Hematopoietic multipotent progenitor cell treated with erythropoietin and hydrocortisone succinate and interleukin-3 and kit ligand, for 6 days (in vitro differentiated cells): ENCODE data around the gene UIMC1.

ENCODE experiments used
- DNase-seq: peaks from one replicate; pipeline ENCODE4 v3.0.0-alpha.2; 2015

The UIMC1 gene

DNA sequence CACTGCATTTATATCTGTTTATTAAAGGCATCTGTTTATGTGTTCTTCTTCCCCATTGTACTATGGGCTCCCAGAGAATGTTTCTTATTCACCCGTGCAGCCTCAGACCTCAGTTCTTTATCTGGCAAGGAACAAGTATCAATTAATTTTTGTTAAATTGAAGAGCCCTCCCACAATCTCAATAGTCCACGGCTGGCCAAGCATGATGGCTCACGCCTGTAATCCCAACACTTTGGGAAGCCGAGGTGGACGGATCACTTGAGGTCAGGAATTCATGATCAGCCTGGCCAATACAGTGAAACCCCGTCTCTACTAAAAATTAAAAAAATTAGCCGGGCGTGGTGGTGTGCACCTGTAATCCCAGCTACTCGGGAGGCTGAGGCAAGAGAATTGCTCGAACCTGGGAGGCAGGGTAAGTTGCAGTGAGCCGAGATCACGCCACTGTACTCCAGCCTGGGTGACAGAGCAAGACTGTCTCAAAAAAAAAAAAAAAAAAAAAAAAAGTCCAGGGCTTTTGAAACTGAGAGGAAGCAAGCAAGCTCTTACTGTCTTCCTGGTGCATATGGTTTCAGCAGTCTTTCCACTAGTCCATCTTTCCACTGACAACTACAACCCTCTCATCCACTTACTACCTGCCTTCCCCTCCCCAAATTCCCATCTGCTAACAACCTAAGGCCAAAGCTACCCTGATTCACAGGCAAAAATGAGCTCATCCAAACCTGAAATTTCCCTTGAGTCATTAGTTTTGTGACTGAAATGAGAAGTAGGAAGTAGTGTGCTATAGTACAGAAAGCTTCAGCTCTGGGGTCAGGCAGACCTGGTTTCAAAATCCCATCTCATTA, 105.1 kb downstream of the UIMC1 start:
- DNase-seq: no peak

DNA sequence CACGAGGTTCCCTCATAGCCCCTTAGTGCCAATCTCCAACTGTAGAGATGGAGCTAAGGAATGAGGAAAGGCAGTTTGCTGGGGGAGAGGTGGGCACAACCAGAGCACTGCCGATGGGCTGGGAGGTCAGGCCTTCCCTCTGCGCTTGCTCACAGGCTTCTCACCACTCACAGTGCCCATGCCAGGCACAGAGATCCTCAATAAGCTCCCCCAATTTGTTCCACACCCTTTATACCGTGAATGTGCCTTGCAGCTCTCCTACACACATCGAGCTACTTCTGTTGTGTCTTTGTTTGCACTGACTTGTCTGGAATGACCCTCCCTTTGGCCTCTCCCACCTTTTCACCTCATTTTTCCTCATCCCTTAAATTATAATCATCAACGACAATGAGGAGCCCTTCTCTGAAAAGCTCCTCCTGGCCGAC, 105.8 kb downstream of the UIMC1 start:
- DNase-seq: no peak

DNA sequence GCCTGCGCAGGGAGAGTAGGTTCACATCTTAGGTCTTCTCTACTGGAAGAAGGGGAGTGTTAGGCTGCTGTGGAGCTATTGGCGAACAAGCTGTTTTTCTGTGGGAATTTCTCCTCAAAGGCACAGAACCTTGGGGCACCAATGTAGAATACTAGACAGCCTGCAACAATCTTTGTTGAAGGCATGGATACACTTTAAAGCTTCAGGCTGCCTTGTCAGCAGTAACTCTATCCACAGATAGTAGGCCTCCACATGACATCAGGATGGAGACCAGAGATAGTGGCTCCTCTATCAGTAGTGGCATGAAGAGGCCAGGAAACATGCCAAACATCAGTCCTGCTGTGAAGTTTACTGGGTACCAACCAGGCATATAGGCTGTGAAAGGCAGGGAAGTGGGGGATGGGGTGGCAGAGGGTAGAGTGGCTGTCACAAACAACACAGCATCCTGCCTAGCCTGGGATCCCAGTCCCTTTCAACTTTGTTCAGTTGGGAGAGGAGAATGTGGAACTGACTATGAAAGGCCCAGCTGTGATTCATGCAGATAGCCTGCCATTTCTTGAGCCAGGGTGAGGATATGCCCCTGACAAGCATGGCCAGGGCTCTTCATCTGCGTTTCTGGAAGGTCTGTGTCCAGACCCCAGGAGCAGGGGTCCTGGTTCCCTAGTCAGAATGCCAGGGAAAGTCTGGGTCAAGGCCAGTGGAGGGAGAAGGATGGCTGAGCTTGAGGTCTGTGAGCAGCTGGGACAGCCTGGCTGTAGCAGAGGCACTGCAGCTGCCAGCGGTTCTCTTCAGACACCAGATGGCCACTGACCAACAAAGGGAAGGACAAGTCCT, 106.4 kb downstream of the UIMC1 start:
- DNase-seq: peak; percentile 33

DNA sequence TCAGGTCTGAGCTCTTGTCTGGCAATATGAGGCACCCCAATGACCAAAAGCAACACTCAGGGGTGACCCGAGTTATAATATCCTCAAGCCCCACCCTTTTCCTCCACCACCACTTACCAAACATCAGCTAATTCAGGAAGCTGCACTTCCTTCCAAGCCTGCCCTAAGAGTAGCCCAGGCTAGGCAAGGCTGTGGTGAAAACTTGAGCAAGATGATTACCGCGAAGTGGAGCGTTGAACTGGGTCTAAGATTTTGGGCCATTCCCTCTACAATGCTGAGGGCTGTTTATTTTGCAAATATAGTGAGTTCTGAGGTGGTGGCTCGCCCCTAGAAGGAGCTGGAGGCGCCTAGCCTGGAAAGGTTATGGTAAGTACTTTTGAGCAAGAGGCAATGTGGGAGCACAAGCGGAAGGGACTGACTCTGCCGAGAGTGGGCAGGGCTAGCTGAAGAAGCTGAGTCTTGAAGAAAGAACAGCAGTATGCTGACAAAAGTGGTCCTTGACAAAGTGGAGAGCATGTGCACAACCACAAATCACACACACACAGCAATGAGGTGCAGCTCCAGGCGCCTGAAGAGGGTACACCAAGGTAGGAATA, 107.2 kb downstream of the UIMC1 start, which contains the start of gene HK3:
HK3 (minus strand) TSS at position 51 of the 596 bp plus-strand sequence. CDS start 3,187 bp downstream, outside the sequence.
- DNase-seq: peak; percentile 66

DNA sequence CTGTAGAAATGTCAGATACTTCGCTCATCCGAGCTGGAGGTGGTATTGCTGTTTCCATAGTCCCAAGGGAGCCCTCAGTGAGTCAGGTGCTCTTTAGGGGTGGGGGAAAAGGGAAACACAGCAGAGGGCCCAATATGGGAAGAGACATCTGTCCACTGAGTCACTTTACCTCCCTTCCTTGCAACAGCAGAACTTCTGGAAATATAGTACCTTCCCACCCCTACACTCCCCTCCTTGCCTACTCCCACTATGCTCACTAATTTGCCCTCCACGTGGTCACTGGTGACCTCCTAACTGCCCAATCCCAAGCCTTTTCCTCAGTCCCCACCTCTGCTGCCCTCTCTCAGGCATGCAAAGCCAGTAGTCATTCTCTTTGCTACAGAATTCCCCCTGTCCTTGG, 109.3 kb downstream of the UIMC1 start:
- DNase-seq: no peak

DNA sequence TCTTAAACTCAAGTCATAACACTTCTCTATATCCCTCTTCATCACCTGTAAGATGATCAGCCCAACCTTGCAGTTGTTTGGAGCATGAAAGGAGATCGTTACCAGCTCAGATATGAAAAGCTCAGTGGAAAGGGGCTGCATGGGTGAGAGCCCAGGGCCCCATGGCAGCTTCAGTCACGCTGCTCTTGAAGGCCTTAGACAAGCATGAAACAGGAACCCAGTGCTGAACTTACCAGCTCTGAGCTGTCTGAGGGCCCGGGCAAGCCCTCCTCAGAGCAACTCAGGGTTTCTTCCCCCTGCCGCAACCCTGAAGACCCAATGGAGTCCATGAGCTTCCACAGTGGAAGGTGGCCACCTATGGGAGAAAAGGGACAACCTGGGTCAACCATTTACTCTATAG, 110.7 kb downstream of the UIMC1 start:
- no peak for DNase-seq

DNA sequence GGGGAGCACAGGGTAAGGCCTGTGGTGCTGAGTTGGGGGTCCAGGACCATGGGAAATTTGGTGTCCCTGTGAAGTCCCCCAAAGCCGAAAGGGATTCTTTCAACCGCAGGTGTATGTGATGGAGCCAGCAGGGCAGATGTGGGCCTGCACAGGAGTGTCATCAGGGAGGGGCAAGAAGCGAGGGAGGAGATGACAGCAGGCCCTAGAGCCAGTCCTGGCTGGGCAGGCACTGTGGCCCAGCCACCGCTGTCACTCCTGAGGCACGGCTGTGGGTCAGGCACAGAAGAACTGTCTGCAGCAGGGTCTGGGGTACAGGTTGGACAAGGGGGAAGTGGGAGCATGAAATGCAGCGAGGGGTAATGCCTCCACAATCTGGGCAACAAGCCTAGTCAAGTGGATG, 112.3 kb downstream of the UIMC1 start:
- no peak for DNase-seq

DNA sequence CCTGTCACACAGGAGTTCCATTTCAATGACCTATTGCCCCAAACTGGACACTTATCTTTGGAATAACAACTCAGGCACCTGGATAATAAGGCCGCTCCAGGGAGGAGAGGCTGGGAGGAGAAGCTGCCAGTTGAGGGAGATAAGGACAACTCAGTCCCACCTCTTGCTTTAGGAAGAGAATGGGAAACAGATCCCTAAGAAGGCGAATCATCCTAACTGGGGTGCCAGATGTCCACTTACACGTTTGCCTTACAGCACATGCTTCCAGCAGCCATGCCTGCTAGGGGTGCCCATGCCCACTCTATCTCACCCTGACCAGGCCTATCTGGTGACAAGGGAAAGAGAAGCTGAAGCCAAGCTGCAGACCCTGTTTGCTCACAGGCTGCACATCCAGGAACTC, 113.9 kb downstream of the UIMC1 start:
- DNase-seq: no peak

DNA sequence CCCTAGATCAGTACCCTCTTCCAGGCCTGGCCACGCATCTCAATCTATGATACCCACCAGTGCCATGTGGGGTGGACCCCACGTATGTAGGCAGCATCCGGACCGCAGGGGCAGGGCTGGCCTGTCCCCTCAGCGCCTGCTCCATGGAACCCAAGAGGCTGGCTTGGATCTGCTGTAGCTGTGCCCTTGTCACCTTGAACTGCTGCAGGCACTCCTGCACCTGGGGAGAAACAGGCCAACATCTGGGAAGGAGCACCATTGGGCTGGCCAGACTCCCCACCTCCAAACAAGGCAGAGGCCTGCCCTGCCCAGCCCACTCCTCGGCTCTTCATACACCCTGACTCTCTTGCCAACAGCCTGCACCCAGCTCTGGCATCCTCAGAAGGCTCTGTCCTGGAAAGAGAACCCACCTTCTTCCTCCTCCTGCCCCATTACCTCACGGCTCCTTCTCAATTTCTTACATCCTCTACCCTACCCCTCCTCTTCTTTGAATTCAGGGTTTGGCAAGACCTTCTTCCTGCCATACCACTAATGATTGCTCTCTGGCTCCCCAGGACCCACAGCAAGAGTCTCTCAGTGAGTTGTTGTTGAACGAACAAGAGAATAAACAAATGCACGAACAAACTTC, 115.1 kb downstream of the UIMC1 start:
- no peak for DNase-seq

DNA sequence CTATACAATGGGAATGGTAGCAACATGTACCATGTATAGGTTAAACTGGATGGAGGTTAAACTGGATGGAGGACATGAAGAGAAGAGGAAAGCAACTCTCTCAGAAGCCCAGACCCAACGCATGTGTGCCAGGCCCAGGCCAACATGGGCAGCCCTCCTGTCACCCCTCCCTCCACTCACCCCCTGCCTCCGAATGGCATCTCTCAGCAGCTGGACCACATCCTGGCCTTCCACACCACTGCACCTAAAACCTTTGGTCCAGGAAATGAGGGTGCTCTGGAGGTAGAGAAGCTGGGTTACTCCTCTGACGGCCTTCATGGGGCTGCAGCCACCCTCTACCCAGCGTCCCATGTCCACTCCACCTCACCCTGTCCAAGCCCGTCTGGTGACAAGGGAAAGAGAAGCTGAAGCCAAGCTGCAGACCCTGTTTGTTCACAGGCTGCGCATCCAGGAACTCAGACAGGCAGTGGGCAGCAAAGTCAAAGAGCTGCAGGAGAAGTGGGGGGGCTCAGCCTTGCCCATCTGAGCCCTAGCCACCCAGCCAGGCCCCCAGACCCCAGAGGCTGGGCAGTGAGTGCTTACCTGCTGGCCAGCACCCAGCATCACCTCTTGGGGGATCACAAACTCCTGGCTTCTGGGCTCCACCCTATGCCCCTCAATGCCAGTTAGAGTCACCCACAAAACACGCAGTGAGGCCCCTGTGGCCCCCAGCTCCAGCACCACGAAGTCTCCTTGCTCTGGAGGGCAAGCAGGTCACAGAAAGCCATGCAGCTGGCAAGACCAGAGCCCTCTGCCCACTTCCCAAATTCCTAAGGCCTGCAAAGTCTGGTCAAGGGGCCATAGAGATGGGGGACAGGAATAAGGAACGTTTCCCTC, 115.9 kb downstream of the UIMC1 start:
- no peak for DNase-seq

DNA sequence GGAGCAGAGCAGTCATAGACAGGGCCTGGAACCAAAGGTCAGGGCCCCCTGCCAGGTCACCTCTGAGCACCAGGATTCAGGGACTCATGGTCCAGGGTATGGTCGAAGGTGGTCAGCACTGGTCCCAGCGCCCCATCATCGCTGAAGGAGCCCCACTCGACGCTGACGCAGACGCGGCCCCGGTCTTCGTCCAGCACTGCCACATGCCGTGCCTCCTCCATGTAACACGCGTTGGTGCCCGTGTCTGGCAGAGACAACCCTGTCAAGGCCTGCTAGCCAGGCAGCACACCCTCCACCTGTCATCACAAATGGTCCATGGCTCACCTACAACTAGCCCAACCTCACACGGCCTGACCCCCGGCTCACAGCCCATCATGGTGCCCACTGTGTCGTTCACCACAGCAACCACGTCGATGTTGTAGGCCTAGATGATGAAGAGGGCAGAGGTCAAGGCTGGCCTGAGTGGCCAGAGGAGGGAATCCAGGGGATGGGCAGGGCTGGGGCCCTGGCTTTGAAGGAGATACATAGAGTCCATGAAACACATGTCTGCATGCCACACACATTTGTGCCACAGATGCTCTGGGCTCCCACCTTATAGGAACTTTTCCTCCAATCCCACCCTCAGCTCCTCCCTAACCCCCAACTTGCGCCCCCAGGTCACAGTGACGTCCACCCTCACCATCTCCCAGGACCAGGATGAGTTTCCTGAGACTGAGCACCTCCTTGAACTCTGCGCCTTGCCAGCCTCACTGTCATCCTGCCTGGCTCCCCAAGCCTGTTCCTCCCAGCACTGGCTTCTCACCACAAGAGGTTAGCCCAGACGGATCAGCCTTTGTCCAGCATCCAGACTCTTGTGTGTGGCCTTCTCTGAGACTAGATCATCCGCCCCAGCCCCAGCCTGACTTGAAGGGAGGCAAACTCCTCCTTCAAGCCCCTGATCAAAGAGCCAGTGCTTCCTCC, 117.0 kb downstream of the UIMC1 start:
- DNase-seq: no peak

DNA sequence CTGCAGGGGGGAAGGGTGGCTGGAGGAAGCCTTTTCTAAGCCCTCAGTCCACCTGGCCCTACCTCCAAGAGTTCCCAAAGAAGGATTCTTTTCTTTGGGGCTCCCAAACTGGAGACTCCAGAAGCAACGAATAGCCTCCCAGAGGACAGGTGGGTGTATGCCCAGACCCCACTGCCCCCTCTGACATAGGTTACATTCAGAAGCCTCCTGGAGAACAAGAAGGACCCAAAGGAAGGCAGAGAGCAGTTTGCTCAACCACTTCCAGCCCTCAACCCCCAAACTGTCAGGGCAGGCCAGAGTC, 117.8 kb downstream of the UIMC1 start:
- DNase-seq: no peak

DNA sequence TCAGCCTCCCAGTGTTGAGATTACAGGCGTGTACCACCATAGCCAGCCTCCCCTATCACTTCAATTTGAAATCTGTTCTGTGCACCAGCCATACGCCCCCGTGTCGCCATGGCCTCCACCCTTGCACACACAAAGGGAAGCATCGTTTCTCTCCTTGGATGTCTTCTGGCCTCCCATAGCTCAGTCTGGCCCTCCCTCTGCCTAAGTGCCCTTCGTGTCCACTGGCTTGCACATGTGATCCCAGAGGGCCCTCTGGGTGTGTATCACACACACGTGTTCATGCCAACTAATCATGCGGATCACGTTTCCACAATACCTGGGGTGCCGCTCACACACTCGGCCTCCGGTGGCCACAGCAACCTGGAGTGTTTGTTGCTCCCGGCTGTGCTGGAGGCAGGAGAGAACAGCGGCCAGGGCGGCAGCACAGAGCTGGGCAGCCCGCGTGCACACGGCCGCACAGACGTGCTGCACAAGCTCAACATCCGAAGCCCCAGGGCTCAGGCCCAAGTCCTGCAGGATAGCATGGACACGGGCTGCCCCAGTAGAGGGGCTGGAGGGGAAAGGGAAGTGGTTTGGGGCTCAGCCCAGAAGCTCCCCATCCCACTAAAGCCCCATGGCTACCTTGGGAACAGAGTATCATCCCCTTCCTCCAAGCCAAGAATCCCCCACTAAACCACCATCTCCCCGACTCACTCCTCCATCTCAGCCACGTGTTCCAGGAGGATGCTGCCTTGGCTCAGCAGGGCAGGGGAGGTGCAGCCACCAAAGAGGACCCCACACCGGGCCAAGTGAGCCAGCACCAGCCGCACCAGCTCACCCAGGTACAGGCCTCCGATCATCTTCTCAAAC, 118.3 kb downstream of the UIMC1 start:
- no peak for DNase-seq

DNA sequence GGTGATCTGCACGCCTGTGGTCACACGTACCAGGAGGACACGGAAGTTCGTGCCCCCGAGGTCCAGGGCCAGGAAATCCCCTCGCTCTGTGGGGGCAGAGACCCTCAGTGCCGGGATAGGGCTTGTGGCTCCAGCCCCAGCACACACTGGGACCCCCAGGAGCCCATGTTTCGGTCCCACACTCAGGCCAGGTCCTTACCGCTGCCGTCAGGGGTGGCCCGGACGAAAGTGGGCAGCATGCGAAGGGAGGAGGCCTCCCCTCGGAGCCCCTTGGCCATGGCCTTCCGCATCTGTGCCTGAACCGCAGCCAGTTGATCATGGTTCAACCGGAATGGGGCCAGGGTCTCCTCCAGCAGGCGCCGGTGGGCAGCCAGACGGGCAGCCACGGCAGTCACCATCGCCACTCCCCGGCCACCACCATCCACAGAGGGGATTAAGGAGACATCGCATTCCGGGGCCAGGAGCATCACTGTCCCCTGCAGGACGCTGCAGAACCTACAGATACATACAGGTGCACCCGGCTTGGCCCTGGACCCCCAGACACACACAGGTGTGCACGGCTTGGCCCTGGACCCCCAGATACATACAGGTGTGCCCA, 119.2 kb downstream of the UIMC1 start:
- no peak for DNase-seq

DNA sequence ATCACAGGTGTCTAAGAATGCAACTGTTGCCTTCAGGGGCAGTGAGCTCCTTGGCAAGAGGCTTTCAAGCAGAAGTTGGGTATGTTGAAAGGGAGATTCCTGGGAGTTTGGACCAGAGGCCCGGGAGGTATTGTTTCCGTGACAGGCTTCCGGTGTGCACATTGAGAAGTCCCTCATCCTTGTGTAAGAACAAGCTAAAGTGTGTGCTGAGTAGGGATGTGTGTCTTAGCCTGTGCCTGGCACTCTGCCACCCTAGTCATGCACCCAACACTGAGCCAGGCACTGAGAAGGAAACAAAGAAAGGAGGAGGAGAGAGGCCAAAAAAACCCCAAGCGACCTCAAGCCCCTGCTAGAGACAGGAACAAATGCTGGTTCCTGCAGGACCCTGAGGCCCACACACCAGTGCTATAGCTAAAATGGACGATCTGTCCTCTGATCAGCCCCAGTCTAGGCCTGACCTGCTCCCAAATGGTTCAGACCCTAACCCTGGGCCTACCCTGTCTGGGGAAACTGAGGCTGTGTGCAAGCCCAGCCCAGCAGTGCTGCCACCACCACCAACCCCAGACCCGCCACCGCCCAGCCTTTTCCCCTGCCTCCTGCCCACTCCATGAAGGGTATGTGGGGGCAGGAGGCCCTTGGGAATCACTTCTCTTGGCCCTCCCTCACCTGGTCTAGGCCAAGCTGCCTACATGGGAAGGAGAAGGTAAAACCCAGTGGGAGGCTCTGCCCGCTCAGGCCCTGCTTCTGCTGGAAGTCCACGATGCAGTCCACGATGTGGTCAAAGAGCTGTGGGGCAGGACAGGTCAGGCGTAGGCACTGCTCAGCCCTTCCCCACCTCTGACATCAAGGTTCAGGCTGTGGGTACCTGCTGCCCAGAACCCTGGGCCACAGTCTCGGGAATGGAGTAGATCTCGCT, 120.0 kb downstream of the UIMC1 start:
- no peak for DNase-seq

DNA sequence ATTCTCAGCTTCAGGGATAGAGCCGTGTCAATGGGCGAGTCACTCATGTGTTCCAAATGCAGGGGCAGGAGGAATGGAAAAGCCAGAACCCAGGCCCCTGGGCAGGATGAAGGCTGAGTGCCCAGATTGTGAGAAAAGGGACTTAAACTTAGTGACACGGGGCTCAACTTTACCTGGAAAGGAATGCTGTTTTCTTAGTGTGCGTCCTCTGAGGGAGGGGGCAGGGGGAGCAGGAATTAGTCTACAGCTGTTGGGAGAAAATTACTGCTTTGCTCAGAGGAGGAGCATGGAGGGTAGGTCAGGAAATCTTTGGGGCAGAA, 122.0 kb downstream of the UIMC1 start:
- no peak for DNase-seq

DNA sequence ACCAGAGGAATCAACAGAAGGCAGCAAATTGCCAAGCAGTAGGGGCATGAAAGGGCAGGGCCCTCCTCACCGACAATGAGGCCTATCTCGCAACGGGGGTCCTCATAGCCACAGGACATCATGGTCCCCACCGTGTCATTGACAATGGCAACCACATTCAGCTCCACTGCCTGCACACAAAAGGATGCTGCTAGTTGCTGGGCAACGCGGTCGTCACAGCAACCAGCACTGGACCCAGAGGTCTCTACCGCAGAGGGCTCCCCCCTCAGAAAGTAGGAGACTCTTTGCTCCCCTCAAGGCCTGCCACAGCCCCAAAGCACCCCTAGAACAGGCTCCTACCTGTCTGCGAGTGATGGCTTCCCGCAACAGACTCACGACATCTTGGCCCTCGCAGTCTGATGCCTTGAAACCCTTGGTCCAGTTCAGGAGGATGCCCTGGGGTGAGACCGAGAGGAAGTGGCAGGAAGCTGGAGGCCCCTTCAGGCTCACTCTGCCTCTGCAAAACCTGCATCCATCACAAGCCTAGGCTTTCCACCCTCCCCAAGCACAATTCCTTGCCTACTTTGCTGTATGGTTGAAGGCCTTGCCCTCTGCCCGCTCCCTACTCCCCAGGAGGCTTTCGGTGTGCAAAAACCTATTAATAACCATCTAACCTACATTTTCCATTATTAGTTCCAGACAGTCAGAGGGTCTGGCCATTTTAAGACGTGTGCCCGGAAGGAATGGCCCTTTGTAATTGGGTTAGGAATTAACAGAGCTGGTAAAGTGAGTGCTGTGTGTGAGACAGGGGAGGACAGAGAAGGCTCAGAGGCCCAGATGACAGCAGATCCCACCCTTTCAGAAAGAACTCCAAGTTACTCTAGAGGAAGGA, 122.6 kb downstream of the UIMC1 start:
- no peak for DNase-seq

DNA sequence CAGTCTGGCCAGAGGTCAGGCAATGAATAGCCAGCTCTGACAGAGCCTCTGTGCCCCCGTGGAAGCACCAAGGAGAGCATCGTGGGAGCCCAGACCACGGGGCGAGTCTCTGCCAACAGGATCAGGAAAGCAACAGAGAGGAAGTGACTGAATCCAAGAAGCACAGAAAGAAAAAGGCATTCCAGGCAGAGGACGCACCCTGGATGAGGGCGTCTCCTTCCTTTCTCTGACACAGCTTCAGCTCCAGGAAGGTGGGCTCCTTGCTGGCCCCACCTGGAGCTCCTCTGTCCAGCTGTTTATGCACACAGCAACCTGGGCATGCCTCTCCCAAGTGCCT, 124.0 kb downstream of the UIMC1 start:
- no peak for DNase-seq
